SHP77 treated with DMSO at 0.1 percent for 48 hours (cell line): ENCODE results near the gene CCL20.
"Not testable (repeated sequence)": the region's sequence is repeated elsewhere in the genome, so short reads cannot be mapped to it uniquely, and the experiment has no call there.

ENCODE experiments used
- DNase-seq: peaks from one replicate; lab custom pipeline; 2025; lab: John Stamatoyannopoulos, UW

The CCL20 gene, protein sequence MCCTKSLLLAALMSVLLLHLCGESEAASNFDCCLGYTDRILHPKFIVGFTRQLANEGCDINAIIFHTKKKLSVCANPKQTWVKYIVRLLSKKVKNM

DNA sequence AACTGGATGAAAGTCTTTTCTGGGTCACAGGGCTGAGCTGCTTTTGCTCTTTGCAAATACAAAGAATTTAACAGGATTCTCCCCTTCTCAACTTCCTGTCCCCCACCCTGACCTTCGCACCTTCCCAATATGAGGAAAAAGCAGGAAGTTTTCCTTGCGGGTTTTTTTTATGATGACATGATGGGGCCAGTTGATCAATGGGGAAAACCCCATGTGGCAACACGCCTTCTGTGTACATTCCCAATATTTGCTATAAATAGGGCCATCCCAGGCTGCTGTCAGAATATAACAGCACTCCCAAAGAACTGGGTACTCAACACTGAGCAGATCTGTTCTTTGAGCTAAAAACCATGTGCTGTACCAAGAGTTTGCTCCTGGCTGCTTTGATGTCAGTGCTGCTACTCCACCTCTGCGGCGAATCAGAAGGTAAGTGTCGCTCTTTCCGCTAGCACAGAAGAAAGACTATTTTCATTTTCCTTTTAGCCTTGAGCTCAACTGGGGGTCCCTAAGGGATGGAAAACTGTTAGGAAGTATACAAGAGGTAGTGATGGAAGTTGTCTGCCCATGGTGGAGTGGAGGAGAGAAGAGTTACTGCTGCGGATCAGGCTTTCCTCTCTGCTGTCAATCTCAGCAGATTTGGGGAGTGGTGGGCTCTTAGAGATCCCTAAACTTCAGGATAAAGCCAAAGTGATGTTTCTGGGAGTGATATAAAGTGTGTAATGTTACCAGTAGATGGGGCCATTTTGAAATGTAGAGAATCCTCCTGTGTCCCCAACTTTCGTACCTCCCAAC lies at the start of gene CCL20:
Gene CCL20 (plus strand): TSS at position 281 of the 792 bp plus-strand sequence. CDS start 70 bp downstream, at position 351.
- DNase-seq: no peak

DNA sequence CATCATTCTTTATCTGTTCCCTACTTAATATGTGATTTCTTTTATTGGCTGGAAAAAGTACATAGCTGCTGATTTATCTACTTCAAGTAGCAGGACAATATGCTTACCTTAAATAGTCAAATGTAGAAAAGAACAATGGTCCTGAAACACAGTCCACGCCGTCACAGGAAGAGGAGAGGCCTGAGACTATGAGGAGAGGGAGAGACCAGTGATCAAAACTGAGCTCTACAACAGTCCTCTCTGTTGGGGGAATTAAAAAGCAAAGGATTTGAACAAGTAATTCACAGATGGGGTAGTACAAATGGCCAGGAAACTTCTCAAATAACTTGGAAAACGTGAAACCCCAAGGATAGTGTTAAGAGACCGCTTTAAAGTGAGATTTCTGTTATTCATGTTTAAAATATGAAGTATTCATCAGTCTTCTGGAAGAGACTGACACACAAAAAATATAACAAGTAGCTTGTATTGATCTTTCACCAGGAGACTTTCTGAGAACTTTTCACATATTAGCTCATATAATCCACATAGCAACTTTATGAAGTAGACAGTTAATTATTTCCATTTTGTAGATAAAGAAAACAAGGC lies 47.8 kb upstream of the CCL20 start:
- no peak for DNase-seq

DNA sequence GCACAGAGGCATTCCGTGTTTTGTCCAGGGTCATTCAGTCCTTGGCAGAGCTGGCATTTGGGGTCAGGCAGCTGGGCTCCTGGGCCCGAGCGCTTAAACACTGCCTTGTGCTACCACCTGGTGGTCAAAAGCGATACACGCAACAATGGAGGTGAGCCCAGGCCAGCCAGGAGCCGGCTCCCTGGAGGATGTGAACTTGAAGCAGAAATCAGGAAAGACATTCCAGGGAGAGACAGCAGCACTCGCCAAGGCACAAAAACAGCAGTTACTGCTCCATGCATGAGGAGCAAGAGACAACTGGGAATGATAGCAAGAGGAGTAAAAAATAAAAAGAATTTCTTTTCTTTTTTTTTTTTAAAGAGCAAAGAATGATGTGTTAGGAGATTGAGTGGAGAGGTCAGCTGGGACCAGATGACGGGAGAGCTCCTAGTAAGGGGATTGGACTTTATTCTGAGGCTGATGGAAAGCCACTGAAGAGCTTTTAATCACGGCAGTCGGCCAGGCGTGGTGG lies 47.2 kb upstream of the CCL20 start:
- DNase-seq: peak; percentile 35

DNA sequence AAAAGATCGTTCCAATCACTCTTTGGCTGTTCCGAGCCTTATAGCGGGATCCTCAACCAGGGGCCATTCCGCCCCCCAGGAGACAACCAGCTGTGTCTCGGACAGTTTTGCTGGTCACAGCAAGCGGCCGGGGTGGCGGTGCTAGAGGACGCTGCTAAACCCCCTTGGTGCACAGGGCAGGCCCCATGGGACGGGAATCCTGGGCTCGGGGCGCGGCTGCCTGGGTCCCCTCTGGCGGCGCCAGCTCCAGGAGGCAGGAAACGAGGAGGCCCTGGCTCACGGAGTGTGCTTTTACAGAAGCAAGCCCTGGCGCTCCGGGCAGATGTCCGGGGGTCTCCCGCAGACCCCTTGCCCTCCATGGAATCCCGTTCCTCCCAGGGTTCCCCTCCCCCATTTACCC lies 45.8 kb upstream of the CCL20 start:
- no peak for DNase-seq

DNA sequence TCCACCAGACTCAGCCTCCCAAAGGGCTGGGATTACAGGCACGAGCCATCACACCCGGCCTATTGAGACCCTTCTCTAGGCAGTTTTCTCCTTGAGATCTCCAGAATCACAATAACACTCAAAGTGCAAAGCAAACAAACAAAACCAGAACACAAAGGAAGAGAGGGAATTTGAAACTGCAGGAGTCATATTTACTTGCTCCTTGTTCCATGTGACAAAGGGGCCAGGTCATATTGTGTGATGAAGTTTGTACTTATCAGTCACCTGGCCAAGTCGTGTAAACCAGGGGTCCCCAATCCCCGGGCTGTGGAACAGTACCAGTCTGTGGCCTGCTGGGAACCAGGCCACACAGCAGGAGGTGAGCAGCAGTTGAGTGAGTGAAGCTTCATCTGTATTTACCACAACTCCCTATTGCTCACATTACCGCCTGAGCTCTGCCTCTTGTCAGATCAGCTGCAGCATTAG lies 41.4 kb upstream of the CCL20 start:
- DNase-seq: no peak

DNA sequence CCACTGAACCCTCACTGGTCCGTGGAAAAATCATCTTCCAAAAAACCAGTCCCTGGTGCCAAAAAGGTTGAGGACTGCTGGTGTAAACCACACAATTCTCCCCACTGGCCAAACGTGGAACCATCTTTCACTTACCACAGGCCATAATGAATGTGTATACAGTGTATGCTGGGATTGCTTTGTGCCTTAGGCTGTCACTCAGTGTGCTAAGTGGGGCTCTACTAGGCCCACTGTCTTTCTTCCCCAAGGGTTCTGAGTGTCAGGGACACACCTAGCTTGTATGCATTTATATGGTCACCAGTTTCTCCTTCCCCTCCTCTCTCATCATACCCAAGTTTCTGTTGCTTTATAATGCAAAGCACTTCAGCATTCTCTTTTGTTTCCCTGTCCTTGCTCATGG lies 40.7 kb upstream of the CCL20 start:
- no peak for DNase-seq

DNA sequence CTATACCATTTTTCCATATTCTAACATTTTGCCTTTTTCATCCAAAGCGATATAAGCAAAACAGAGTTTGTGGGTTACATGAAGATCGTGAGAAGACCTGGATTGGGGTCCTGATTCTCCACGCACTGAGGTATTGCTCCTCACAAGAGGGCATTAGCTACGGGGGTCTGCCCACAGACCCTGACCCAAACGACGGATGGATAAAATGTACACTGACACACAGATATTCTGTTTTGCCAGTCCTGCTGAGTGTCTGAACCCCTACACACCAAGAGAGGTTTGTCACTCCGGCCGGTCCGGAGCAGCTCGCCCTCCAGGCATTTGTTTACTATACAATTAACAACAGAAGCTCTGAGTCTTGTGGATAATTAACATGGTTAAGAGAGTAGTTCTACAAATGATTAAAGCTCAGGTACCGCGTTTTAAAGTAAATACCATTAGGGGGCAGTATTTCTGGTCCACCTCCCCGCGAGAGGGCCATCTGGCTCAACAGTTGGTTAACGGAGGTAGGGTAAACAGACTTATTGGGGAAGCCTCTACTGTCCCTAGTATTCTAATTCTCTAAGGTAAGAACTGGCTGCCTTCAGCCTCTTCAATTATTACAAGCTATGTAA lies 39.5 kb upstream of the CCL20 start:
- DNase-seq: no peak

DNA sequence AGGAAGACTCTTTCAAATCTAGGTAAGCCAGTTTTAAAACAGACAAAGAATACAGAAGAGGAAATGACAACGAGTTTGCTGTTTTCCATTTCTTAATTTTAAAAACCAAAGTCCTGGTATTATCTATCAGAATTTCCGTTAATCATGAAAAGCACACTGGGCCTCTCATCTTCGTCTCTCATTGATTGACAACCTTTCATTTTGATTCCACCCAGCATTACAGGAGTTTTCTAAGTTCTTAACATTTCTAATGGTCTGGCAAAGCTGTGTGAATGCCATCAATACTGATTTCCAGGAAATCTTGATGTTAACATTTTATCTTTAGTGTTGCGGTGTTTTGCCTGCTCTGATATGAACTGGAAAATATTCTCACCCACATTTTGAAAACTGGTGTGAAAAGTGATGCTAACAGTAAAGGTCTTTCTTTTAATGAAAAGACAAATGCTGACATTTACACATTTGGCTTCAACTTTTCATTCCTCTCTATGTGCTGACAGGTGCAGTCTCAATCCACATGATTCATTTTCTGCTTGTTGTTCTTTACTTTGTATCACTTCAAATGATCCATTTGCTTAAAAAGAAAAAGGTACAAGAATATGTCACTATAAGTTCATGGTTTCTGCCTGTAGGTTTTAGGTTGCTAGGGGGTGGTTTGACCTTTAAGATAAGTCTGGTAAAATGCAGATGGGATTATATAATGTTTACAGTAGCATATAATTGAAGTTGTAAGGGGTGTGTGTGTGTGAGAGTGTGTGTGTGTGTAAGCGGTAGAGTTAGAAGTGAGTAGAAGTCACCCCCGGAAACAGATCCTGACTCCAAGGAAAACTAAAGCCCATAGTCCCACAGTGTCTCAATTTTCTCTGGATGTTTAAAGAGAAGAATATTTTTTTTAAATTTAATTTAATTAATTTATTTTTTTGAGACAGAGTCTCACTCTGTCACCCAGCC lies 38.5 kb upstream of the CCL20 start:
- no peak for DNase-seq

DNA sequence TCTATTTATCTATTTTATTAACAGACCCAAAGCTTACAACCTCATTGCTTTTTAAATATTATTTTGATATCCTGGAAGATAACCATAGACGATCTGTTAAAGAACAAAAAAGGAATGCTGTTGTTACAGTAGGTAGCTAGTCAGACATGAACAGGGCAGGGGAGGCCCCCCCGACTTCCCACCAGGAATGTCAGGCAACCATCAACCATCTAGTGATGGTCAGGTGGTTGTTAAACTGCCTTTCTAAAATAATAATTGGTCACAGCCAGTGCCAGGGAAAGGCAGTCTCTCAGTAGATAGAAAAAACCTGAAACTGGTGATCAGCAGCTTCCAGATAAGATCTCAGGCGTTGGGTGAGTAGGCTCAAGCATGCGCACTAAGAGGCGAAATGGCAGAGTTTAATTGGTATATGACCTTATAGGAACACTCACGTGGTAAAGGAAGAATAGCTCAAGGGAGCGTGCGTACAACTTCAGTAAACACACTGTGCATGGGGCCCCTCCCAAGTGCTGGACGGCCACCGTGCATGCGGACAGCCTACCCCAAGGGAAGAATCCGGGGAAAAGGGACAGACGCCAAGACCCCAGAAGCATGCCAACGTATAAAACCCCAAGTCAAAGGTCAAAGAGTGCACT lies 32.5 kb upstream of the CCL20 start:
- no peak for DNase-seq

DNA sequence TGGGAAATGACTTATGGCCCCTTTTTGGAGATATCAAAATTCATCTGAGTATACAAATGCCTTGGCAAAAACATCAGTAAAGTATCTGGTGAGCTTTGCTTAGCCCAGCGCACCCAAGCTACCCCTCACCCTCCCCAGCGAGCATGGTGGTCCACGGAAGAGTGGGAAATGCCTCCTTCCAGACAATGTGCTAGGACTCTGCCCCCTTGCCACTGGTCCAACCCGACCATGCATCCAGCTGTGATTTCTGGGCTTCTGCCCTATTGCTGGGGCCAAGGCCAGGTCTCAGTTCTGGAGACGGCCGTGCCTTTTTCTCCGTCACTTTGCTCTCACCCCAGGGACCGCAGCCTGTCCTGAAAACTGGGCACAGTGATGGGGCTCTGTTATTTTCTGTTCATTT lies 31.8 kb upstream of the CCL20 start:
- DNase-seq: no peak

DNA sequence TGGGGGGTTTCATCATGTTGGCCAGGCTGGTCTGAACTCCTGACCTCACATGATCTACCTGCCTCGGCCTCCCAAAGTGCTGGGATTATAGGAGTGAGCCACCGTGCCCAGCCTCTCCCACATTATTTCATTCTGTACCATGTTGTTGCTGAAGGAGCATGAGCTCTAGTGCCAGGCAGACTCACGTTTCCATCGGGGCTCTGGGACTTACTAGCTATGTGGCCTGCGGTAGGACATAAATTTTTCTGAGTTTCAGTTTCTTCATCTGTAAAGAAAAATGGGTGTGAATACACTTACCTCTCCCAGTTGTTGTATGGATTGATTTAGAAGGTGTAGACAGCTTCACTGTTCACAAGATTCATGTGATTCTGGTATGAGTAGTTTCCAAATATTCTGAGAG lies 30.8 kb upstream of the CCL20 start:
- DNase-seq: no peak

DNA sequence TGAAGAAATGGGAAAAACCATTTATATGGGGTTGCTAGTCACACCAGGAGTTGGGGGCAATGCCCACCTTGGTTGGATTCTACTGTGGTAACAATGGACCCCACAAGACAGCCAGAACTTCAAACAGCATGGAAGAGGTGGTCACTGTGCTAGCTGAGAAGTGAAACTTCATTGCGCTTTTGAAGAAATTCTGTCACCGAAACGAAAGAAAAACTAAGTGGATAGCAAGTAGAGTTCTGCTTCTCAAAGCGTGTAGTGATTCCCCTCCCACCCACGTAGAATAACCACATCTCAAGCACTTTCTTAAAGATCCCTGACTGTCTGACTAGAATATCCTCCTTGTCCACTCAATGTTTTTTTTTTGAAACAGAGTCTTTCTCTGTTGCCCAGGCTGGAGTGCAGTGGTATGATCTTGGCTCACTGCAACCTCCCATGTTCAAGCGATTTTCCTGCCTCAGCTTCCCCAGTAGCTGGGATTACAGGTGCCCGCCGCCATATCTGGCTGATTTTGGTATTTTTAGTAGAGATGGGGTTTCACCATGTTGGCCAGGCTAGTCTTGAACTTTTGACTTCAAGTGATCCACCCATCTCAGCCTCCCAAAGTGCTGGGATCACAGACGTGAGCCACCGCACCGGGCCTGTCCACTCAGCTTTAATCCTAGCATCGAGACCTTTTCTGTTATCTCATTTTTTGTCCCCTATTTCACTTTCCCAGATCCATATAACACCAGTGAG lies 30.1 kb upstream of the CCL20 start:
- DNase-seq: no peak

DNA sequence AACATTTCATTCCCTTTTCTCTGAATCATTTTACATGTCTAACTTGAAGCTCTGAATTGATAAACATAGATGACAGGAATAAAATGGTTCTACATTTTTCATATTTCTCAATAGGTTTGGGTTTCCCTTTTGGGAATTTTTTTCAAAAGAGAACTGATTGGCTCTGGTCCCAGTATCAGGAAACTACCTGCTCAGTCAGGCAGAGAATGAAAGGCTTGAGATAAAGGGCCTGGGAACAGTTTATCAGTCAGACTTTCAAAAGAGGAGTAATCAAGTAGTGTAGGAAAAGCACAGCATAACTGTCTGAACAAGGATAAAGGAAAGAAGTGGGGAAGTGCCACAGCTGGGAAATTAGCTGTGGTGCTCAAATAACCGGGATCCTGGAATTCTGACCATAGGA lies 28.3 kb upstream of the CCL20 start:
- DNase-seq: no peak

DNA sequence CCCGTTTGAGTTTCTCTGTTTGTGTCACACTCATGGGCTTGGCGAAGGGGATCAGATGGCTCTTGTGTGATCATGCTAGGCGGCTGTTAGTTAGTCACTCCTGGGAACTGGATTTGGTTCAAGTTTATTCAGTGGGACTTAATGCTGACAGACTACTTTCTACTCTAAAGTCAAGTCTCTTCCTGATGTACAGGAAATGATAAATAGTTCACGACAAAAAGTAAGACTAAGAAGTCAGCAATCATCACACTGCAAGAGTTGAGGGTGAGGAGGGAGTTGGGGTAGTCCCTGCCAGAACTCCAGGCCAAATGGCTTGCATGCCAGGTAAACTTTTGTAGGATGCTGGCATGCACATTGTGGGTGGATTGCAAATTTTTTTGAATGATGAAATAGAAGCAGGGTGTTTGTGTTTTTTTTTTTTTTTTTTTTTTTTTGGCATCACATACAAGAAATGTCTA lies 25.1 kb upstream of the CCL20 start:
- DNase-seq: no peak

DNA sequence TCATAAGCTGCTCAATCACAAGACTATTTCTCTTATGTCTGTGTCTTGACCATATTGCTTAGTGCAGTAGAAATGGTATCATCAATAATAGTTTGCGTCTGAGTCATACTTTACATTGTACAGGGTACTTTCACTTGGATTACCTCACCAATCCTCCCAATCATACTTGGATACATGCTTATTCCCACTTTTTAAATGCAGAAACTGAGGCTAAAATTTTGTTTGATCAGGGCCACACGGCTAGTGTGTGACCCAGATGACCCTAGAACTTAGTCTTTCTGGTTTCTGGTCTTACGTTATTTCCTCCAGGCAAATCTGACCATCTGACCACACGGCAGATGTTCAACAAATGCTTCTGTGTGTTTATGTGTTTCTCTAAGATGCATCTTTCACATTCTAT lies 23.8 kb upstream of the CCL20 start:
- DNase-seq: no peak

DNA sequence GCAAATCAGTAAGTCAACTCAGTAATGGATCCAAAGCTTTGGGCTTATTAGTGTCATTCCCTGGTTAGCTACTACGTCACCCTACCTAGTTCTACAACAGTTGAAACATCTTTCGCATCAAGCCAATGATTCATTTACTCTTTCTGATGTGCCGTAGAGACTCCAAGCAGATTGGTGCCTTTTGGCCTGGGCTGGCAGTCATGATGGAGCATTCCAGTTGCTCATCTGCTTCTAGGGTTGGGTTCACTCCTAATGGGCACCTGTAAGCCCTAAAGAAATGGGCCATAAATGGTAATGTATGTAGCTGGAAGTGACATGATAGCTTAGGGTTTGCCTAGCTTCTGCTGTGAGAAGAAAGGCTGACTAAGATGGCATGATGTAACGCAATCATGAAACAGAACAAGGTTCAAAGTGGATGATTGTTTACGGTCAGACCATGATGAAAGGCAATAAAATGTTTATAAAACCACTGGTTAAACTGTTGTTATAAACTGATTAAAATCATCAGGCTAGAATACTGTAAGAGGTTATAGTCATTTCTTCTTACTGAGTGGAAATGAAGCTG lies 20.4 kb upstream of the CCL20 start:
- DNase-seq: no peak

DNA sequence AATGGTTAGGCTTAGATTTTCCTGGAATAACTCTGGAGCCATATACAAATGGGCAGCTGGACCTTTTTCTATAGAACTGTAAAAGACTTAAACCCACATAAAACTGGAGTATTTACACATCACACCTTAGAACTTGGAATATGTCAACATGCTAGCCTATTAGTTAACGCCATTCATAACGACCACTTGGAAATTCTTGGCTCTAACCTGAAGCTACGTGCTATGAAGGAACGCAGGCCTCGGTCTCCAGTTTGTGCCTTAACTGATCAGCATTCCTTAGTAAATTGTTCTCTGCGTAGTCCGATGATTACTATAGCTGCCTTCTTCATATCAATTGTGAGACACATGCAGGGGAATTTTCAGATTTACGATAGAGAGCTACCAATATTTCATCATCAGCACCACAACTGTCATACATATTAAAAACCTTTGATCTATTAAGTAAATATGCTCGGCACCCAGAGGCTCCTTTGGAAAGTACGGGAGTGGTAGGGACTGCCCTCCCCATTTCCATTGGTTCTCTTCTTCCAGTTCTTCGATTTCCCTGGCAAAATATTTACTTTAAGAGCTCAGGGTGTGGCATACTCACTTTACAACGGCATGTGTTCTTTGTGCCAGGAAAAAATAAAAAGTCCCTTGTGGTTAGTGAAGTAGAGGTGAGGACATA lies 17.5 kb upstream of the CCL20 start:
- DNase-seq: no peak

DNA sequence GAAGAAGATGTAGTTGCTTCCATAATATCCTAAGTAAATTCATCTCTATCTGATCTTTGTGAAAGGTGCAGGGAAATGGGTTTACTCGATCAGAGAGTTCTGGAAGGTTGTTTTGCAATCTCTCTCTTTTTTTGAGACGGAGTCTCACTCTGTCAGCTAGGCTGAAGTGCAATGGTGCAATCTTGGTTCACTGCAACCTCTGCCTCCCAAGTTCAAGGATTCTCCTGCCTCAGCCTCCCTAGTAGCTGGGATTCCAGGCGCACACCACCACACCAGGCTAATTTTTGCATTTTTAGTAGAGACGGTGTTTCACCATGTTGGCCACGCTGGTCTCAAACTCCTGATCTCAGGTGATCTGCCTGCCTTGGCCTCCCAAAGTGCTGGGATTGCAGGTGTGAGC lies 16.9 kb upstream of the CCL20 start:
- DNase-seq: not testable (repeated sequence)

DNA sequence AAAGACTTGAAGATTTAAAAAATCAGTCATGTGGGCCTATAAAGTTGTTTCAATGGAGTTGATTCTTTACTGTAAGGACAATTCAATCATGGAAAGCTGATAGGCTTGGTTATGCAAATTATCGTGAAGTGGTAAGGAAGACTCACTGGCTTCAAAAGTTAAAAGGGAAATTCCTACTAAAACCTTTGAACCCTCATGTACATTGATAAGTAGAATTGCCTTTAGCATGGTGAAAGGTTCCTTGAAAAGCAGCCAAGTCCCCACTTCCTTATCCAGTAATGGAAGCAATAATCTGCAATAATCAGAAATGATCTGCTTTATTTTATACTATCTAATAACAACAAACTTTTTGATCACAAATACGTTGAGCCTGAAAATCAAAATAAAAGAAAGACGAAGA lies 14.4 kb upstream of the CCL20 start:
- no peak for DNase-seq

DNA sequence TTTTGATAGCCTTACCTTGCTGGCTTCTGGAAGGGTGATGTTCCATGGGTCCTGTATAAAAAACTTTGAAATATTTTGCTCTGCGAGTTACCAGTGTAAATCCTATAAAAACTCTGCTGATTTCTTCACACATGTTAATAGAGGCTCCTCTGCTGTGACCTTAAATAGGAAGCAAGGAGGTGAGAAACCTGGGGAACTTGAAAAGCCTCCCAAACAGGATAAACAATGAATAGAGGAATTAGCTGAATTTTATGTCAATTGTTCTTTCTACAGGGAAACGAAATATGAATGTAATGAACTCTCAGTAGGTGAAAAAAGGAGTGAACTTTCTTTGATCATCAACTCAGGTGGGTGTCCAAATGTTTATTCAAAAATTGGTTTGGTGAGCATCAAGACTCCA lies 10.8 kb upstream of the CCL20 start:
- no peak for DNase-seq
